H9 (cell line): ENCODE measurements around the gene C19orf44. TPM values are rescaled to one million over a fixed set of nuclear protein-coding genes. Genes with fewer than 3 reads are reported as not detected.
A peak's percentile ranks its signal among the peaks of the same experiment; 100 is the strongest.

Source experiments
- DNase-seq: peaks from one replicate; pipeline ENCODE4 v3.0.0-alpha.2; 2017
- H2AFZ ChIP-seq: one replicate; pipeline ENCODE4 v1.6.1; 2013; ENCODE audit warnings: mild to moderate bottlenecking, low read length, control low read depth, moderate library complexity
- H2AK5ac ChIP-seq: 2 replicates; pipeline ENCODE4 v1.6.1; 2013; ENCODE audit warnings: low read length, control low read depth, mixed read lengths; ENCODE audit not compliant: insufficient read length
- H2BK120ac ChIP-seq: one replicate; pipeline ENCODE4 v1.6.1; 2013; ENCODE audit warnings: low read depth, mild to moderate bottlenecking, low read length, control low read depth, inconsistent platforms; ENCODE audit not compliant: poor library complexity, severe bottlenecking
- H2BK12ac ChIP-seq: 2 replicates; pipeline ENCODE4 v1.6.1; 2013; ENCODE audit warnings: low read length, control low read depth, mixed read lengths, low read depth; ENCODE audit not compliant: insufficient read length
- H2BK15ac ChIP-seq: 2 replicates; pipeline ENCODE4 v1.6.1; 2013; ENCODE audit warnings: low read depth, low read length, control low read depth
- H2BK20ac ChIP-seq: one replicate; pipeline ENCODE4 v1.6.1; 2013; ENCODE audit warnings: low read depth, mild to moderate bottlenecking, low read length, control low read depth, inconsistent platforms; ENCODE audit not compliant: poor library complexity, severe bottlenecking
- H2BK5ac ChIP-seq: 2 replicates; pipeline ENCODE4 v1.6.1; 2013; ENCODE audit warnings: low read length, control low read depth, mixed read lengths; ENCODE audit not compliant: insufficient read length
- H3K14ac ChIP-seq: 2 replicates; pipeline ENCODE4 v1.6.1; 2013; ENCODE audit warnings: low read length, control low read depth; ENCODE audit not compliant: insufficient read depth
- H3K18ac ChIP-seq: 2 replicates; pipeline ENCODE4 v1.6.1; 2013; ENCODE audit warnings: low read depth, mild to moderate bottlenecking, mixed read lengths, low read length, control low read depth; ENCODE audit not compliant: insufficient read length
- H3K23ac ChIP-seq: 2 replicates; pipeline ENCODE4 v1.6.1; 2013; ENCODE audit warnings: low read length, control low read depth, mixed read lengths, low read depth; ENCODE audit not compliant: insufficient read length
- H3K23me2 ChIP-seq: 2 replicates; pipeline ENCODE4 v1.6.1; 2013; ENCODE audit warnings: low read depth, mild to moderate bottlenecking, mixed read lengths, low read length, control low read depth; ENCODE audit not compliant: insufficient read length, poor library complexity, severe bottlenecking
- H3K27ac ChIP-seq: 2 replicates; pipeline ENCODE4 v1.5.1; 2013; ENCODE audit warnings: low read length, control low read depth, mixed read lengths, low read depth; ENCODE audit not compliant: insufficient read length
- H3K27me3 ChIP-seq: 2 replicates; pipeline ENCODE4 v1.6.1; 2013; ENCODE audit warnings: low read length, control low read depth, inconsistent platforms; ENCODE audit not compliant: insufficient read depth
- H3K4ac ChIP-seq: 2 replicates; pipeline ENCODE4 v1.6.1; 2013; ENCODE audit warnings: low read depth, mild to moderate bottlenecking, control low read depth, inconsistent platforms, low read length, moderate library complexity
- H3K4me1 ChIP-seq: 2 replicates; pipeline ENCODE4 v1.6.1; 2013; ENCODE audit warnings: low read length, control low read depth, inconsistent platforms; ENCODE audit not compliant: insufficient read depth
- H3K4me2 ChIP-seq: 2 replicates; pipeline ENCODE4 v1.6.1; 2013; ENCODE audit warnings: low read length, control low read depth, mixed read lengths; ENCODE audit not compliant: insufficient read length, insufficient read depth
- H3K56ac ChIP-seq: 2 replicates; pipeline ENCODE4 v1.6.1; 2013; ENCODE audit warnings: low read depth, mild to moderate bottlenecking, mixed read lengths, low read length, control low read depth; ENCODE audit not compliant: insufficient read length
- H3K79me1 ChIP-seq: 2 replicates; pipeline ENCODE4 v1.6.1; 2013; ENCODE audit warnings: low read depth, mild to moderate bottlenecking, moderate library complexity, low read length, control low read depth, inconsistent platforms; ENCODE audit not compliant: insufficient read depth, poor library complexity, severe bottlenecking
- H3K79me2 ChIP-seq: 2 replicates; pipeline ENCODE4 v1.6.1; 2013; ENCODE audit warnings: low read length, control low read depth, inconsistent platforms; ENCODE audit not compliant: insufficient read depth
- H3K9ac ChIP-seq: 2 replicates; pipeline ENCODE4 v1.6.1; 2013; ENCODE audit warnings: low read length, control low read depth, mixed read lengths; ENCODE audit not compliant: insufficient read length; ENCODE audit errors: extremely low read depth
- H3K9me3 ChIP-seq: one replicate; pipeline ENCODE4 v1.6.1; 2013; ENCODE audit warnings: low read depth, low read length, inconsistent platforms; ENCODE audit not compliant: control insufficient read depth
- H3T11ph ChIP-seq: one replicate; pipeline ENCODE4 v1.6.1; 2013; ENCODE audit warnings: mild to moderate bottlenecking, low read length, control low read depth, inconsistent platforms
- H4K20me1 ChIP-seq: one replicate; pipeline ENCODE4 v1.6.1; 2013; ENCODE audit not compliant: control insufficient read depth, insufficient read length, insufficient read depth
- H4K5ac ChIP-seq: 2 replicates; pipeline ENCODE4 v1.6.1; 2013; ENCODE audit warnings: low read depth, mild to moderate bottlenecking, mixed read lengths, low read length, control low read depth; ENCODE audit not compliant: insufficient read length
- H4K8ac ChIP-seq: replicated peaks from 2 replicates; pipeline ENCODE4 v1.6.1; 2013; ENCODE audit warnings: low read length, control low read depth, mixed read lengths, low read depth; ENCODE audit not compliant: insufficient read length
- H4K91ac ChIP-seq: 2 replicates; pipeline ENCODE4 v1.6.1; 2013; ENCODE audit warnings: low read depth, mild to moderate bottlenecking, moderate library complexity, mixed read lengths, low read length, control low read depth; ENCODE audit not compliant: insufficient read length
- H3K27ac Mint-ChIP-seq, 3 experiments: 2 replicates in 2 of 3; 3 replicates in 1 of 3; pipeline ENCODE4 v1.8.0; 2020 to 2021; ENCODE audit warnings: mixed read lengths in 3 of 3, mild to moderate bottlenecking in 1 of 3, moderate library complexity in 1 of 3
- H3K27me3 Mint-ChIP-seq: 2 replicates; pipeline ENCODE4 v1.8.0; 2021; ENCODE audit warnings: low read depth, mild to moderate bottlenecking, moderate library complexity, mixed read lengths
- H3K36me3 Mint-ChIP-seq, 3 experiments: 2 replicates in 2 of 3; 3 replicates in 1 of 3; pipeline ENCODE4 v1.8.0; 2020 to 2021; ENCODE audit warnings: low read depth in 3 of 3, mixed read lengths in 3 of 3; ENCODE audit not compliant: insufficient read depth in 1 of 3
- H3K4me1 Mint-ChIP-seq, 2 experiments: 2 replicates each; pipeline ENCODE4 v1.8.0; 2020; ENCODE audit warnings: mixed read lengths in 2 of 2
- H3K4me3 Mint-ChIP-seq, 2 experiments: 2 replicates in 1 of 2; 3 replicates in 1 of 2; pipeline ENCODE4 v1.8.0; 2020 to 2021; ENCODE audit warnings: mild to moderate bottlenecking in 2 of 2, mixed read lengths in 2 of 2, moderate library complexity in 1 of 2
- H3K9me3 Mint-ChIP-seq, 2 experiments: 2 replicates in 1 of 2; 3 replicates in 1 of 2; pipeline ENCODE4 v1.8.0; 2020; ENCODE audit warnings: mild to moderate bottlenecking in 2 of 2, mixed read lengths in 2 of 2, moderate library complexity in 1 of 2
- CTCF ChIP-seq: fragments of 200-600 bp; sonication (generic); conservative IDR thresholded peaks from 3 replicates; pipeline ENCODE4 v1.8.0; 2021; ENCODE audit warnings: antibody characterized with exemption, mild to moderate bottlenecking
- WGBS: extraction: QIAGEN DNeasy Blood & Tissue Kit; methylation state at CpG from one replicate; pipeline ENCODE4 v1.1.7; 2013; ENCODE audit warnings: missing lambda C conversion rate, low lambda C conversion rate, mixed read lengths; ENCODE audit not compliant: insufficient read length; ENCODE audit errors: extremely low coverage; 5-methylcytosine and 5-hydroxymethylcytosine counted together
- total RNA-seq: library from RNA; stranded (reverse); gene quantifications from 2 replicates; pipeline ENCODE4 v1.2.1, GENCODE V29; 2021

C19orf44 gene
- total RNA-seq, 1 experiment from 2014 or later = 6.4 TPM

- Histone ChIP-seq H3T11ph (no peak overlapping the region), H4K8ac (no peak overlapping the region), H3K4me2 (no peak overlapping the region), H3K23ac (no peak overlapping the region), H2BK5ac (no peak overlapping the region), H2BK15ac (no peak overlapping the region), H2BK12ac (no peak overlapping the region), H3K4me1 (no peaks in the 10 kb centered on the region), H3K9ac (no peak overlapping the region), H3K27ac (no peak overlapping the region), H3K79me2 (no peaks in the 10 kb centered on the region), H3K79me1 (no peaks in the 10 kb centered on the region), H3K56ac (no peak overlapping the region), H3K9me3 (no peaks in the 10 kb centered on the region), H3K23me2 (no peaks in the 10 kb centered on the region), H3K4ac (no peak overlapping the region), H2BK120ac (no peak overlapping the region), H2AK5ac (no peak overlapping the region), H3K18ac (no peak overlapping the region), H3K14ac (no peak overlapping the region), H2BK20ac (no peak overlapping the region), H4K91ac (no peak overlapping the region), H4K20me1 (peaks cover 3% of the 10 kb centered on the region), H3K27me3 (no peaks in the 10 kb centered on the region), H2AFZ (no peak overlapping the region), H4K5ac (no peak overlapping the region)
- Mint-ChIP-seq H3K4me1 (no peaks in the 10 kb centered on the region), H3K4me3 (no peak overlapping the region; a peak in 2 of 5 replicates), H3K9me3 (no peaks in the 10 kb centered on the region), H3K36me3 (peaks cover 43 to 87% (median 76%) of the 10 kb centered on the region in 3 experiments; a peak in 6 of 7 replicates), H3K27me3 (no peaks in the 10 kb centered on the region; the same call in 1 of the 2 replicates), H3K27ac (peak overlapping the region in 2 of 3 experiments; percentile 63 to 71; a peak in 2 of 7 replicates)
- no CpG with 5 or more reads among the region's 45 CpGs for WGBS
- TF ChIP-seq CTCF = no peak
- DNase-seq = no peak
Observed at GRCh38 chr19:16520074-16520973, 24.1 kb downstream of the C19orf44 start.
